GM12801 (cell line): ENCODE results near the gene MPZL1.

ENCODE experiments used
- CTCF ChIP-seq: IDR thresholded peaks from one replicate; pipeline ENCODE4 v1.5.1; 2011; ENCODE audit warnings: control low read depth; ENCODE audit not compliant: insufficient read length; ENCODE audit errors: extremely low read depth

MPZL1 gene

DNA sequence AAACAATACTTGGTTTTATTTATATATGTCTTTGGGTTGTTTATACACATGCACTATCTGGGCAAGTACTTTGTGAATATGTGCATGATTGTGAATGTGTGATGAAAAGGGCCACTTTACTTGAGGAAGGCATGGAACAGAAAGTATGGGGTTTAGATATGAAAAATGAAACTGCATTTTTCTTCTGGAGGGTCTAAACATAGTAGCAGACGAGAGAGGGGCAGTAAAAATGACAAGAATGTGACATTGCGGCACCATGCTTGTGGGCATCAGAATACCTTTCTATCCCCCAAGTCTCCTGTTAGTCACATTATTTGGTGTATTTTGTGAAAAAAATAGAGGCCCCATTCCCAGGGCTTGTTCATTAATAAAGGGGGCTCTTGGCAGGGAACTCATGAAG is 15.4 kb upstream of the MPZL1 start:
- TF ChIP-seq CTCF = no peak

DNA sequence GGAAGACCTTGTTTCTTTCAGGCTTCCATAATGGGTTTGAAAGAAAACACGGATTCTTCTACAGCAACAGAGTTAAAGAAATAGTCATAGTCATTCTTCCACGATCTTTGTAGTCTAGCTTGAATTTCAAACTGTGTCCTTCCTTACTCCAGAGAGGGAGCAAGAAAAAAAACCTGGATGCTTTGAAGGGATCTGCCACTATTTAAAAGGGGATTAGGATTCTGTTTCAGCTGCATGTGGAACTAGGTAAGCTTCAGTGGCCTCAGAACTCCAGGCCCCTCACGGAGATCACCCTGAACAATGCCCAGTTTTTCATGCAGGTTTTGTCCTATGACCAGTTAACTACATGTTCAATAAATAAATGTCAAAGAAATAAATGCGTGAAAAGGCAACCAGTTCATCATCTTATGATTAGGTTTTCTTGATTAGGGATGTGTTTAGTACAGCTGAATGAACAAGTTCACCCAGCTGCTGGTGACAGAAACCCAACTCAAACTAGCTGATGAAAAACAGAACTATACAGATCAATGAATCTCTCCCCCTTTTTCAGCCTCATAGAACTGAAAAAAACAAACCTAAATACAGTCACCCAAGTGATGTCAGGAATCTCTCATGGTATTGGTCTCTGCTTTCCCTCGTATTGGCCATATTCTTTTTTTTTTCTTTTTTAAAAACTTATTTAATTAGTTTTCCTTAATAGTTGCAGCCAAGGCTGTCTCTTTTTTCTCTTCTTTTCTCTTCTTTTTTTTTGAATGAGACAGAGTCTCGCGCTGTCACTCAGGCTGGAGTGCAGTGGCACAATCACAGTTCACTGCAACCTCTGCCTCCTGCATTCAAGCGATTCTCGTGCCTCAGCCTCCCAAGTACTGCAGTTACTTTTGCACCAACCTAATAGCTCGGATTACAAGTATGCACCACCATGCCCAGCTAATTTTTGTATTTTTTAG is 14.6 kb upstream of the MPZL1 start:
- TF ChIP-seq CTCF = no peak

DNA sequence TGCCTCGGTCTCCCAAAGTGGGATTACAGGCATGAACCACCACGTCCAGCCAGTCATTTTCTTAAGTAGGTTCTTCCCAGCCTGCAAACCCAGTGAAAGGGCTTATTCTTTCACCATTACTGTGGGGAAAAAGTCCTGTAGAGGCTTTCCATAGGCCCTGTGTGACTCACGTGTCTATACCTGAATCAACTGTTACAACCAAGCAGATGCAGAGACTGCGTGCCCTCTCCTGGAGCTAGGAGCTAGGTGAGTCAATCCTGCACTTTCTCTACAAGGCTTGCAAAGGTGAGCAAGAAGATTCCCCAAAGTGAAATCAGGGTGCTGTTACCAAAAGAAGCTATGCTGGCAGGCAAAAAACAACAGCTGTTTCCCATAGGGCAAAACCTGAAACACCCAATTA is 13.8 kb upstream of the MPZL1 start:
- TF ChIP-seq CTCF = no peak

DNA sequence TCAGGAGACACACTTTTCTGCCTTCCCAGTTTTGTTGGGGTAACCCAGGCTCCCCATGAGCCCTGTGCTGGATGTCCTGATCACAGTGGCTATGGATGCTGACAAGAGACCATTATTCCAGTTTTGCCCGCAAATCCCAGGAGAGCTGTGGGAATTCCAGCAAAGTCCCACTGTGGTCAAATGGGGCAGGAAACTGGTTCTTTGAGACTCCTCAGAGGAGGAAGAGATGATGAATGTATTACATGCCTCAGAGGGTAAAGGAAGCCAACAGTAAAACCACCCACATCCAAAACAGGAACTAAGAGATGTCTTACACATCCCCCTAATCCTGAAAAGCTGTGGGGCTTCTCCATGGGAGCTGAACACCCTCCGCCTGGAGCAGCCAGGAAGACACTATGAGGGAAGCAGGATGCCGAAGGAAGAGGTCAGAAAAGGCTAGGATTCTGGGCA is 12.8 kb upstream of the MPZL1 start:
- TF ChIP-seq CTCF = no peak

DNA sequence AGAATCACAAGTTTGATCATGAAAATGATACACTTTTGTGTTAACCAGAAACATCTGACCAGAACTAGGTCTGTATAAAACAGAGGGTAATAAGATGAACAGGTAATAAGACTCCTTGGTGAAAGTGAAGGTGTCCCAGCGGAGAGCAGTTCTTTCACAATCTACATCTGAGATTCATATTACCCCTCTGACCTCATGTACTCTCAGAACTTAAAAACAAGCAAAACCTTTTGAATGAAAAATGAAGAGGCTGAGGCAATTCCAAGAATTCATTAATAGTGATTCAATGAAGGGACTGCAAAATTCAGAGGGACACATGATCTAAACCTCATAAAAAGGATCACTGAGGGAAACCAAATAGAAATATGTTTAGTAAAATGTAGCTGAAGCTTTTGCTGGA is 10.9 kb upstream of the MPZL1 start:
- no peak for TF ChIP-seq CTCF

DNA sequence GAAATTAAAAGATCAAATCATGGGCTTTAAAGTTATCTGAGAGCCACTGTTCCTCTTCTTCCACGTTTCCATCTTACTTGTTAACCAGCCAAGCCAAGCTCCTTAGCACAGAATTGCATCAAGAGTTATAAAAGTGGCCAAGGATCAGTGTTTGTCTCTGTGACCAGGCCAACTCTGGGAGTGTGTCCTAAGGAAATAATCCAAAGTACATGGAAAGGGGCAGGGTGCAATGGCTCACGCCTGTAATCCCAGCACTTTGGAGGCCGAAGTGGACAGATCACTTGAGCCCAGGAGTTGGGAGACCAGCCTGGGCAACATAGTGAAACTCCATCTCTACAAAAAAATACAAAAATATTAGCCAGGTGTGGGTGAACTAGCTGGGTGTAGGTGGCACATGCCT is 10.0 kb upstream of the MPZL1 start:
- TF ChIP-seq CTCF = no peak

DNA sequence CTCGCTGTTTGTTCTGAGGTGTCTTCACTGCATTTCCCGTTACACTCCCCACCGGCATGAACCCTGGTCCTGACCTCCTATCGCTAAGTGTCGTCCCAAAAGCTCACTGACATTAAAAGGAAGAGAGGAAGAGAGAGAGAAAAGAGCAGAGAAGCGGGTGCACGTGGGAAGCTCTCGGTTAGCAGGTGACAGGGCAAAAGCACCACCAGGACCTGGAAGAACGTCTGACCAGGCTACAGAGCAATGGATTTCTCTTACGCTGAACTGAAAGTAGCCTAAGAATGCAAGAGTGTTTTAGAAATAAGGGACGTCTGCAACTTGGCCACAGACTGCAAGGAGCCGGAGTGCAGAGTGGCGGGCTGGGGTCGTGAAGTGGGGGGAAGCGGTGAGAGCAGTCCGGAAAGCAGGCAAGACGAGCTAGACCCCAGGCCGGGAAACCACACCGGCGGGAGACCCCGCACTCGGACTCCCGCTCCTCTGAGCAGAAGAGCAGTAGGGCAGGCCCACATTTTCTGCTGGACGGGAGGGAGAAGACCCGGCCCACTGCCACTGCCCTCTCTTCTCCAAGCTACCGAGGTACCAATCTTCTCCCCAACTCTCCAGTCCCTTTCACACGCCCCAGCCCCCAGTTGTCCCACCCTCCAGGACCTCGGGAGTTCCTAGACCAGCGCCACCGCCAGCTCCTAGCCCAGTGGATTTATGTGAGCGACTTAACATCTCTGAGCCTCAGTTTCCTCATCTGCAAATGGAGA is 8.3 kb upstream of the MPZL1 start:
- no peak for TF ChIP-seq CTCF
